ENCODE results near the gene AKR1C8. TPM values are rescaled to one million over a fixed set of nuclear protein-coding genes. Genes with fewer than 3 reads are reported as not detected.
A peak's percentile ranks its signal among the peaks of the same experiment; 100 is the strongest.

The AKR1C8 gene
- total and polyA plus RNA-seq, 2 of the 13 experiments (the other 11 are each of a cell fraction or from before 2014, with no cell fraction given), result 0.12 TPM; not detected in 1

DNA sequence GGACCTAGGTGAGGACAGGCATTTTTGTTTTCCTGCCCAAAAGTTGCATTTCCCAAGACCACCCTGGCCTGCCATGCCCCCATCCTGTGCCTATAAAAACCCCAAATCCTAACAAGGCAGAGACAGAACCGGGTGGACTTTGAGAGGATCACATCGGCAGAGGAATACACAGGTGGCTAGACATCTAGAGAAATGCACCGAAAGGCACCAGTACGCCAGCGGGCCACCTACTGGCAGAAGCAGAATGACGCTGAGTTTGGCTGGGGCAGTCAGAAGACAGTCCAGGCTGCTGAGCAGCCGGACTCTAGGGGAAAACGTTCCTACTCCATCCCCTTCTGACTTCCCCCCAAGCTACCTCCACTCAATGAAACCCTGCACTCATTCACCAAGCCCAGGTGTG is 14.4 kb upstream of the AKR1C8 start:
- no peak overlapping the region for H3K4me2 ChIP-seq (ENCODE audit: low read depth, low read length)
- no peak for DNase-seq (ENCODE audit: low spot score)
- TF ChIP-seq SP5 (CRISPR knock-in tag; IDR thresholded peaks at IDR 0.05; ENCODE audit: borderline replicate concordance, low read depth), result no peak
- TF ChIP-seq, protein P1, sequence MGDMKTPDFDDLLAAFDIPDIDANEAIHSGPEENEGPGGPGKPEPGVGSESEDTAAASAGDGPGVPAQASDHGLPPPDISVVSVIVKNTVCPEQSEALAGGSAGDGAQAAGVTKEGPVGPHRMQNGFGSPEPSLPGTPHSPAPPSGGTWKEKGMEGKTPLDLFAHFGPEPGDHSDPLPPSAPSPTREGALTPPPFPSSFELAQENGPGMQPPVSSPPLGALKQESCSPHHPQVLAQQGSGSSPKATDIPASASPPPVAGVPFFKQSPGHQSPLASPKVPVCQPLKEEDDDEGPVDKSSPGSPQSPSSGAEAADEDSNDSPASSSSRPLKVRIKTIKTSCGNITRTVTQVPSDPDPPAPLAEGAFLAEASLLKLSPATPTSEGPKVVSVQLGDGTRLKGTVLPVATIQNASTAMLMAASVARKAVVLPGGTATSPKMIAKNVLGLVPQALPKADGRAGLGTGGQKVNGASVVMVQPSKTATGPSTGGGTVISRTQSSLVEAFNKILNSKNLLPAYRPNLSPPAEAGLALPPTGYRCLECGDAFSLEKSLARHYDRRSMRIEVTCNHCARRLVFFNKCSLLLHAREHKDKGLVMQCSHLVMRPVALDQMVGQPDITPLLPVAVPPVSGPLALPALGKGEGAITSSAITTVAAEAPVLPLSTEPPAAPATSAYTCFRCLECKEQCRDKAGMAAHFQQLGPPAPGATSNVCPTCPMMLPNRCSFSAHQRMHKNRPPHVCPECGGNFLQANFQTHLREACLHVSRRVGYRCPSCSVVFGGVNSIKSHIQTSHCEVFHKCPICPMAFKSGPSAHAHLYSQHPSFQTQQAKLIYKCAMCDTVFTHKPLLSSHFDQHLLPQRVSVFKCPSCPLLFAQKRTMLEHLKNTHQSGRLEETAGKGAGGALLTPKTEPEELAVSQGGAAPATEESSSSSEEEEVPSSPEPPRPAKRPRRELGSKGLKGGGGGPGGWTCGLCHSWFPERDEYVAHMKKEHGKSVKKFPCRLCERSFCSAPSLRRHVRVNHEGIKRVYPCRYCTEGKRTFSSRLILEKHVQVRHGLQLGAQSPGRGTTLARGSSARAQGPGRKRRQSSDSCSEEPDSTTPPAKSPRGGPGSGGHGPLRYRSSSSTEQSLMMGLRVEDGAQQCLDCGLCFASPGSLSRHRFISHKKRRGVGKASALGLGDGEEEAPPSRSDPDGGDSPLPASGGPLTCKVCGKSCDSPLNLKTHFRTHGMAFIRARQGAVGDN (CRISPR knock-in tag; IDR thresholded peaks at IDR 0.05), result peak; percentile 18; the same call in 1 of the 2 replicates
- peak; percentile 53; the same call in 1 of the 2 replicates for TF ChIP-seq ZBTB33 (CRISPR knock-in tag; IDR thresholded peaks at IDR 0.05)
- TF ChIP-seq, protein P2, sequence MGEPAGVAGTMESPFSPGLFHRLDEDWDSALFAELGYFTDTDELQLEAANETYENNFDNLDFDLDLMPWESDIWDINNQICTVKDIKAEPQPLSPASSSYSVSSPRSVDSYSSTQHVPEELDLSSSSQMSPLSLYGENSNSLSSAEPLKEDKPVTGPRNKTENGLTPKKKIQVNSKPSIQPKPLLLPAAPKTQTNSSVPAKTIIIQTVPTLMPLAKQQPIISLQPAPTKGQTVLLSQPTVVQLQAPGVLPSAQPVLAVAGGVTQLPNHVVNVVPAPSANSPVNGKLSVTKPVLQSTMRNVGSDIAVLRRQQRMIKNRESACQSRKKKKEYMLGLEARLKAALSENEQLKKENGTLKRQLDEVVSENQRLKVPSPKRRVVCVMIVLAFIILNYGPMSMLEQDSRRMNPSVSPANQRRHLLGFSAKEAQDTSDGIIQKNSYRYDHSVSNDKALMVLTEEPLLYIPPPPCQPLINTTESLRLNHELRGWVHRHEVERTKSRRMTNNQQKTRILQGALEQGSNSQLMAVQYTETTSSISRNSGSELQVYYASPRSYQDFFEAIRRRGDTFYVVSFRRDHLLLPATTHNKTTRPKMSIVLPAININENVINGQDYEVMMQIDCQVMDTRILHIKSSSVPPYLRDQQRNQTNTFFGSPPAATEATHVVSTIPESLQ (CRISPR knock-in tag; conservative IDR thresholded peaks at IDR 0.05), result no peak
- TF ChIP-seq PHF5A (CRISPR knock-in tag; IDR thresholded peaks at IDR 0.05; ENCODE audit: low read depth, unreplicated experiment), result no peak
- 0 out of 2 replicates have a peak, but pooled peaks have one; percentile 10 for TF ChIP-seq CTCF (CRISPR knock-in tag; IDR thresholded peaks at IDR 0.05)
- no peak for TF ChIP-seq ERF (CRISPR knock-in tag; IDR thresholded peaks at IDR 0.05)
- TF ChIP-seq HHEX (CRISPR knock-in tag; IDR thresholded peaks at IDR 0.05), result no peak
- TF ChIP-seq TCF7L2 (IDR thresholded peaks at IDR 0.05; ENCODE audit: low read depth, low read length), result no peak
- no peak for TF ChIP-seq STAG1 (CRISPR knock-in tag; IDR thresholded peaks at IDR 0.05)
- peak; percentile 44; the same call in 1 of the 2 replicates for TF ChIP-seq ZBTB38 (CRISPR knock-in tag; IDR thresholded peaks at IDR 0.05)
- no peak for TF ChIP-seq RARA (CRISPR knock-in tag; IDR thresholded peaks at IDR 0.05)
- TF ChIP-seq, protein P3, sequence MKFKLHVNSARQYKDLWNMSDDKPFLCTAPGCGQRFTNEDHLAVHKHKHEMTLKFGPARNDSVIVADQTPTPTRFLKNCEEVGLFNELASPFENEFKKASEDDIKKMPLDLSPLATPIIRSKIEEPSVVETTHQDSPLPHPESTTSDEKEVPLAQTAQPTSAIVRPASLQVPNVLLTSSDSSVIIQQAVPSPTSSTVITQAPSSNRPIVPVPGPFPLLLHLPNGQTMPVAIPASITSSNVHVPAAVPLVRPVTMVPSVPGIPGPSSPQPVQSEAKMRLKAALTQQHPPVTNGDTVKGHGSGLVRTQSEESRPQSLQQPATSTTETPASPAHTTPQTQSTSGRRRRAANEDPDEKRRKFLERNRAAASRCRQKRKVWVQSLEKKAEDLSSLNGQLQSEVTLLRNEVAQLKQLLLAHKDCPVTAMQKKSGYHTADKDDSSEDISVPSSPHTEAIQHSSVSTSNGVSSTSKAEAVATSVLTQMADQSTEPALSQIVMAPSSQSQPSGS (CRISPR knock-in tag; IDR thresholded peaks at IDR 0.05), result no peak
- POLR2A ChIA-PET, result no interaction called here
- H4K20me1 ChIP-seq (ENCODE audit: insufficient read depth, low read length), result no peaks in the 10 kb centered on the region
- peaks cover 5% of the 10 kb centered on the region; the same call in 1 of the 2 replicates for H3K9me3 ChIP-seq (ENCODE audit: low read length)
- H2AFZ ChIP-seq (ENCODE audit: low read length), result no peak overlapping the region
- H3K79me2 ChIP-seq (ENCODE audit: insufficient read depth, low read length), result no peaks in the 10 kb centered on the region
- CTCF ChIA-PET (ENCODE audit: low intra/inter-chr PET ratio, low total read pairs), result no interaction called here
- no peaks in the 10 kb centered on the region for H3K27me3 ChIP-seq (ENCODE audit: control insufficient read depth in 1 of 2, insufficient read depth in 2 of 2, low read length in 2 of 2)
- no peak for ATAC-seq
- no peak overlapping the region for H3K4me3 ChIP-seq (replicated peaks in 1 of 3; ENCODE audit: insufficient read depth in 1 of 3, low read depth in 2 of 3, low read length in 3 of 3)
- intact Hi-C loops (cut with micrococcal nuclease; ENCODE audit: unreplicated experiment), result no loop called here
- no peak for FAIRE-seq
- peaks cover 32% of the 10 kb centered on the region for H3K4me1 ChIP-seq (ENCODE audit: insufficient read depth, low read length)
- no peak overlapping the region for H3K27ac ChIP-seq (ENCODE audit: extremely low read length, insufficient read depth, low read length)
- in situ Hi-C loops (cut with HindIII; ENCODE audit: extremely low pct_ligation_motif_present, low pct_unique_long_range_greater_than_20kb), result no loop called here
- H3K9ac ChIP-seq (ENCODE audit: insufficient read depth, low read depth, low read length), result no peak overlapping the region
- BruUV-seq (replicated peaks), result no TSS peak
- no peaks in the 10 kb centered on the region for H3K36me3 ChIP-seq (replicated peaks in 1 of 2; ENCODE audit: control insufficient read depth in 1 of 2, insufficient read depth in 2 of 2, low read length in 2 of 2)
- WGBS (ENCODE audit: low lambda C conversion rate), result 86% methylated on average over 8 of the region's 8 CpGs

Data from HepG2 (cell line).